Hippocampal formation (tissue), 2 donors: ENCODE data around the gene PPP2R5A.
"Not testable (repeated sequence)": the region's sequence is repeated elsewhere in the genome, so short reads cannot be mapped to it uniquely, and the experiment has no call there.

ENCODE experiments used
- DNase-seq, 2 donors: peaks; one replicate each; lab custom pipeline; 2025; lab: John Stamatoyannopoulos, UW

Gene PPP2R5A

DNA sequence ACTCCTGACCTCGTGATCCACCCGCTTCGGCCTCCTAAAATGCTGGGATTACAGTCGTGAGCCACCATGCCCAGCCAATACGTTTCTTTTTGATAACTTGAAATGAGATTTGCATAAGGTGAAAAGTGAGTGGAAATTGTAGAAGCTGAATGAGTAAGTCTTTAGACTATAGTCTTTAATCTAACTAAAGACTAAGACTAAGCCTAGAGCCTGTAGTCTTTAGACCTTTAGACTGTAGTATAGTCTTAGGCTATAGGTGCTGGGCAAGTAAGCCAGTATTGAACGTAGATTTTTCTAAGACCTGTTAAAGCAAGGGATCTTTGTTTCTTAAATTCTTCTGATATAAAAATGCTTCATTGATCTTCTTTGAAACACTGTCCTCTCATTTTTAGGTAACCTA is 12.1 kb downstream of the PPP2R5A start:
- no peak for DNase-seq

GRCh38 chr1:212301580-212301979 is 16.4 kb downstream of the PPP2R5A start:
- no peak for DNase-seq

- no peak for DNase-seq
Observed at GRCh38 chr1:212302745-212303383, 17.7 kb downstream of the PPP2R5A start.

- DNase-seq = no peak
Observed at GRCh38 chr1:212305342-212305741, 20.1 kb downstream of the PPP2R5A start.

DNA sequence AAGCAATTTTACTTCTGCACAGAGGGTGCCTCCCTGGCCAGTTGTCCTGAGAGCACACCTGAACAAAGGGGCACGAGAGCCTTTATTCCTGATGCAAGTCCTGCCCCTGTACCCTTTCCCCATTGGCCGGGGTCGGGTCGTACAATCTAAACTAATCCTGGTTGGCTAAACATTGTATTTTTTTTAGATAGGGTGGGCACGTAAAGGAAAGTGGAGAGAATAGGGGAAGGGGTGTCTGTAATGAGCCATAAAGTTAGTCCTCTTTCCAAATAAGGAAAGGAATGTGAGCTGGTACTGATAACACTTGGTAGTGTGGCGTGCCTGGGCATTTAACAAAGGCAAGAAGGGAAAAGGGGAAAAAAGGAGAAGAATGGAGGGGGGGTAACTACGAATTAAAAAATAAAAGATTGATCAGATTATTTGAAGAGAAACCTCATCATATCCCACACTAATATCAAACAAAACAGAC is 20.8 kb downstream of the PPP2R5A start:
- not testable (repeated sequence) for DNase-seq

DNA sequence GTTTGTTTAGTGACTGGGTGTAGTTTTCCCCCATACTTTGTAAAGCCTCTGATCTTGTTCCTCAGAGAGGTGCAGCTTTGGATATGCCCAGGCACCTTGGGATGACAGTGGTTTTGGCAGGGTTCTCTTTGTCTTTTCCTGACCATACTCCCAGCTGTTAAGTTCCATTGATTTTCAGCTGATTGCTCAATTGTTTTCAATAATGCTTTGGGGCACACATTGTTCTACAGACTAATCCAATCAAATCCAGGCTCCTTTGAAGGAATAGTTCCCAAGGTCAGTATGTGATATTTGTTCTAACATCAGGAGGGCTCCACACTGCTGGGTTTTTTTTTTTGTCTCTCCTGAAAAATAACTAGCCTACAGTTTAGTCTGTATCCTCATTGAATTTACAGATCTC is 24.8 kb downstream of the PPP2R5A start:
- no peak for DNase-seq

GRCh38 chr1:212310383-212310782 is 25.2 kb downstream of the PPP2R5A start:
- no peak for DNase-seq

DNA sequence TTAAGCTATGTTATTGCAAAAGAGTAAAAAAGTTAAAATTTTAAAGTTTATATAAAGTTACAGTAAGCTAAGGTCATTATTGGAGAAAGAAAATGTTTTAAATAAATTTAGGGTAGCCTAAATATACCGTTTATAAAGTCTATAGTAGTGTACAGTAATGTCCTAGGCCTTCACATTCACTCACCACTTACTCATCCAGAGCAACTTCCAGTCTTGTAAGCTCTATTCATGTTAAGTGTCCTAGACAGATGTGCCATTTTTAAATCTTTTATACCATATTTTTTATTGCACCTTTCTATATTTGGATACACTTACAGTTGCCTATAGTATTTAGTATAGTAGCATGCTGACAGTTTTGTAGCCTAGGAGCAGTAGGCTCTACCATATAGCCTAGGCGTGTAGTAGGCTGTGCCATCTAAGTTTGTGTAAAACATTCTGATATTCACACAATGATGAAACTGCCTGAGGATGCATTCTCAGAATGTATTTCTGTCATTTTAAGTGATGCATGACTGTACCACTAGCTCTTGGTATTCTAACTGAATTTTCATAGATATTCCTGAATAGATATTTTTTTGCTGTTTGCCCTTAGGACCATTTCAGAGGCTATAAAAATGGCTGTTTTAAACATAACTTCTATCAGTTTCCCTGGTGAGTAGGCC is 26.8 kb downstream of the PPP2R5A start:
- no peak for DNase-seq

DNA sequence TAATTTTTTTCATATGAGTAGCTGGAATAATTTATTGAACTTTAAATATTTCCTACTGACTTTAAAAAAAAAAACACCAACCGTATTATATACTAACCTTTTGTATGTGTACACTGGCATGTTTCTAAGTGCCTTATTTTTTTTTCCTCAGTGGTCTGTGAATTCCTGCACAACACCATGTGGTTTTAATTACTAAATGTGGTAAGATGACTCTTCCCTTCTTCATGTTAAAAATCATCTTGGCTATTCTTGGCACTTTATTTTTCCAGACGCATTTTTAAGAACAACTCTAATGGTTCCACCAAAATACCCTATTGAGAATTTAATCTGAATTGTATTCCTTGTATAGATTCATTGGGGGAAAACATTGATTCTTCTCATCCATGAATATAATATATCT is 28.4 kb downstream of the PPP2R5A start:
- no peak for DNase-seq

GRCh38 chr1:212315184-212315583 is 30.0 kb downstream of the PPP2R5A start:
- DNase-seq = no peak

GRCh38 chr1:212315907-212316306 is 30.7 kb downstream of the PPP2R5A start:
- peak in 1 of 2 donors; percentile 1 for DNase-seq

- DNase-seq = no peak
Observed at GRCh38 chr1:212317916-212318315, 32.7 kb downstream of the PPP2R5A start.

- not testable (repeated sequence) for DNase-seq
Observed at GRCh38 chr1:212321031-212321430, 35.8 kb downstream of the PPP2R5A start.

DNA sequence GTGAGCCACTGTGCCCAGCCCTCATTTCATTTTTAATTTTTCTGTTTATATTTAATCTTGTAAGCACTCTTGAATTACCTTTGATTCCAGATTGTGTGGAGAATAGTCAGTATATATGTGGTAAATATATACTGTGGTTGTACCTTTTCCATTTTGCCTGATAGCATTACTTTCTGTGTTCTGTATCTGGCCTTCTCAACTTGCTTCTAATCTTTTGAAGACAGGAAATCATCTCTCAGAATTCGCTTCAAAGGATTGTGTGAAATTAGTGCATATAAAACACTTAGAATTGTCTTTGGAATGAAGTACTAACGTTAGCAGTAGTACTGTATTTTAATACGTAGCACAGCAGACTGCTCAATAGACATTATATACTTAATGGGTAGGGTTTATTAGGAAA is 37.9 kb downstream of the PPP2R5A start:
- DNase-seq = no peak

DNA sequence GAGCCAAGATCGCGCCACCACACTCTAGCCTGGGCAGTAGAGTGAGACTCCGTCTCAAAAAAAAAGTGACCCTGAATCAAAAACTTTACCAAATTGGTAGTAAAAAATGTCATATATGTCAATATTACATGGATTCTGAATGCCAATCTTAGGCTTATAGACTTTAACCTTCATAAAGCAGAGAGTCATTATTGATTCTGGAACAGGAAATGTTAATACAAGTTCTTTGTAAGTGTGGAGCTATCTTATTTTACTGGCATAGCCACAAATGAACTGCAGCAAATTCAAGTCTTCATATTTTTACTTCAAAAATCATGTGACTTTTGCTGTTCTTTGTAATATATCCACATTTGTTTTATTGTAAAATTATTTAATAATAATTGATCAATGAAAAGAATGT is 41.3 kb downstream of the PPP2R5A start:
- no peak for DNase-seq

DNA sequence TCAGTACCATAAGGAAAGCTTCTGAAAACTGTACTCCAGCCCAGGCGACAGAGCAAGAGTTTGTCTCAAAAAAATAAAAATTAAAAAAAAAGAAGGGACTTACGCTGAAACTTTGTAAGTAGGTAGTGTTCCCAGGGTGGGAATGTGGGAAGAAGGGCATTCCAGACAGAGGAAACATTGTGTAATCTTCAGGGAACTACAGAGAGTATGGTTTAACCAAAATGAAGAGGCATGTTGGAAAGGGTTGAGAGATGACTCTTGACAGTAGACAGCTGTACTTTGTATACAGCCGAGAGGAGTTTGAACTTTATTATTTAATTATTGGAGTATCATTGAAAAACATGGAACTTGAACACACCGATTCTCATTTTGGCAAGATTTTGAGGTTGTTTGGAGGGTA is 43.0 kb downstream of the PPP2R5A start:
- DNase-seq = no peak

GRCh38 chr1:212329105-212329504 is 43.9 kb downstream of the PPP2R5A start:
- no peak for DNase-seq

DNA sequence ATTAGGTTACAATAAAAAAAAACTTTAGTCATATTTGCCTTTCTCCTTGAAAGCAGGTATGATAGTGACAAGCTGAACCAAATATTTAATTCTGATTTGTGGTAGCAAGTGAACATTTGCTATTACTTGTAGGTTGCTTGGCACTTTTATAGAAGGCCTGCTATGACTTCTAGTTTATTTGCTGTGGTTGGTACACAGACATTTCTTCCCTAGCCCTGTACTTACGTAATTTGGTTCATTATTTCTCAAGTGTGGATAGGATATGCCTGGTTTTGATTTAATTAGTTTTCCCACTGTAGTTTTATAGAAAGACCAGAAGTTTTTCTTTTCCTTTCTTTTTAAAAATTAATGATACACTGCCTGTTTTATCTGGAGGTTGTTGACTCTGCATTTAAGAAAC is 55.9 kb downstream of the PPP2R5A start:
- DNase-seq = no peak

DNA sequence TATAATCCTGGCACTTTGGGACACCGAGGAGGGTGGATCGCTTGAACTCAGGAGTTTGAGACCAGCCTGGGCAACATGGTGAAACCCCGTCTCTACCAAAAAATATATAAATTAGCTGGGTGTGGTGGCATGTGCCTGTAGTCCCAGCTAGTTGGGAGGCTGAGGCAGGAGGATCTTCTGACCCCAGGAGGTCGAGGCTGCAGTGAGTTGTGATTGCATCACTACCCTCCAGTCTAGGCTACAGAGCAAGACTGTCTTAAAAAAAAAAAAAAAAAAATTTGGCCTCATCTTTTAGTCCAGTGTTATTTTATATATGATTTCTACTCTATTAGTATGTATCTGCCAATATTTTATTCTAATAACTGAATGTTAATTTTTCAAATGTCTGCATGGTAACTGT is 59.7 kb downstream of the PPP2R5A start:
- DNase-seq = no peak

DNA sequence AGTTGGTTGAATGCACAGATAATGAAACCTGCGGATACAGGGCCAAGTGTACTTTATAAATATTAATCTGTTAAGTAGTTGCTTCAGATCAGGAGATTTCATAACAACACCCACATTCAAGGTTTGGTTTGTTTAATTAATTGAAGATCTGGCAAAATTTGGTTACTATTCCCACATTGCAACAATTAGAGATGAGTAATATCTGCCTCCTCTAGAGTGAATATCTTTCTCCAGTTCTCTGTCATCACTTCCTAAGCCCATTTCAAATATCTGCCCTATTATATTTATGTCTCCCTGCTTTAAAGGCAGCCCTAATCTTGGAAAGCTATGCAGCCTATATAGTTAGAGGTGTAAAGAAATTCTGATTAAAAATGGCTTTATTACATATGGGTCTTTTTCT is 61.4 kb downstream of the PPP2R5A start:
- no peak for DNase-seq

DNA sequence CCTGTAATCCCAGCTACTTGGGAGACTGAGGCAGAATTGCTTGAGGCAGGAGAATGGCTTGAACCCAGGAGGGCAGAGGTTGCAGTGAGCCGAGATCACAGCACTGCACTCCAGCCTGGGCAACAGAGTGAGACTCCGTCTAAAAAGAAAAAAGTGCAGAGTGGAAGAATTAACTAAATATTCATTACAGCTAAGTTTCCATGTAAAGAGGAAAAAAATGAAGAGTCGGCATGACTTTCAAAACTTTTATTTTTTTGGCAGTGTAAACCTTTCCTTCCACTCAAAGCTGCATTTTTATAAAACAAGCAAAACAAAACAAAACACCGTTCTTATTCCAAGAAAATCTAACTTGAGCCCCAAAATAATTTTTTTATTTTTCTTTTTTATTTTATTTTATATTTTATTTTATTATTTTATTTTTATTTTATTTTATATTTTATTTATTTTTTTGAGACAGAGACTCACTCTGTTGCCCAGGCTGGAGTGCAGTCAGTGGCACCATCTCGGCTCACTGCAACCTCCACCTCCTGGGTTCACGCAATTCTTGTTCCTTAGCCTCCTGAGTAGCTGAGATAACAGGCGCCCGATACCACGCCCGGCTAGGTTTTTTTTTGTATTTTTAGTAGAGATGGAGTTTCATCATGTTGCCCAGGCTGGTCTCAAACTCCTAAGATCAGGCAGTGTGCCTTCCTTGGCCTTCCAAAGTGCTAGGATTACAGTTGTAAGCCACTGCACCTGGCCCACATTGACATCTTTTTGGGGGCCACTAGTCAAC is 66.6 kb downstream of the PPP2R5A start:
- DNase-seq = no peak

GRCh38 chr1:212353181-212353580 is 68.0 kb downstream of the PPP2R5A start:
- DNase-seq = no peak

GRCh38 chr1:212354464-212354863 is 69.3 kb downstream of the PPP2R5A start:
- no peak for DNase-seq
